Stimulated activated CD4-positive, alpha-beta T cell treated with anti-CD3 and anti-CD28 coated beads, TNF-alpha, amount 100 ng/mL, for 48 hours (primary cell): ENCODE data around the gene IRX5.

Experiments
- DNase-seq, 3 donors: peaks; one replicate each; pipeline ENCODE4 v3.0.0-alpha.2; 2020; ENCODE audit warnings: low read depth in 3 of 3

Gene IRX5

GRCh38 chr16:54952195-54952594 is 21.5 kb downstream of the IRX5 start:
- no peak for DNase-seq

GRCh38 chr16:54953461-54953860 is 22.8 kb downstream of the IRX5 start:
- DNase-seq, result no peak

GRCh38 chr16:54954220-54954619 is 23.6 kb downstream of the IRX5 start:
- no peak for DNase-seq

- DNase-seq, result no peak
Measured at GRCh38 chr16:54955757-54956156, 25.1 kb downstream of the IRX5 start.

GRCh38 chr16:54957403-54958166 is 26.9 kb downstream of the IRX5 start:
- DNase-seq, result peak in 1 of 3 donors; percentile 30

GRCh38 chr16:54962045-54962444 is 31.4 kb downstream of the IRX5 start:
- DNase-seq, result no peak

- no peak for DNase-seq
Measured at GRCh38 chr16:54964239-54964638, 33.6 kb downstream of the IRX5 start.

GRCh38 chr16:54965464-54965863 is 34.8 kb downstream of the IRX5 start:
- no peak for DNase-seq

- no peak for DNase-seq
Measured at GRCh38 chr16:54968011-54968410, 37.3 kb downstream of the IRX5 start.

- no peak for DNase-seq
Measured at GRCh38 chr16:54968784-54969183, 38.1 kb downstream of the IRX5 start.

- no peak for DNase-seq
Measured at GRCh38 chr16:54970016-54970415, 39.4 kb downstream of the IRX5 start.

GRCh38 chr16:54974367-54974766 is 43.7 kb downstream of the IRX5 start:
- no peak for DNase-seq

GRCh38 chr16:54976651-54977200 is 46.1 kb downstream of the IRX5 start:
- no peak for DNase-seq

- no peak for DNase-seq
Measured at GRCh38 chr16:54977211-54977610, 46.5 kb downstream of the IRX5 start.

- DNase-seq, result no peak
Measured at GRCh38 chr16:54980821-54981220, 50.2 kb downstream of the IRX5 start.
